Neutrophil (primary cell): ENCODE measurements around the gene TLCD3A.
A peak's percentile ranks its signal among the peaks of the same experiment; 100 is the strongest.

Experiments
- H3K27ac ChIP-seq: fragments of 200-600 bp; sonication (generic); 2 replicates; pipeline ENCODE4 v1.5.1; 2016; ENCODE audit warnings: mild to moderate bottlenecking, moderate library complexity
- H3K27me3 ChIP-seq: fragments of 200-600 bp; sonication (generic); 2 replicates; pipeline ENCODE4 v1.6.0; 2016; ENCODE audit warnings: mild to moderate bottlenecking
- H3K36me3 ChIP-seq: fragments of 200-600 bp; sonication (generic); 2 replicates; pipeline ENCODE4 v1.5.1; 2017
- H3K4me1 ChIP-seq, 2 experiments: fragments of 200-600 bp in 1 of 2; sonication (generic) in 1 of 2; 1 replicate in 1 of 2; 2 replicates in 1 of 2; pipeline versions ENCODE4 v1.5.1 to v1.6.1; 2013 to 2016; ENCODE audit warnings: low read depth in 1 of 2, low read length in 1 of 2, mild to moderate bottlenecking in 1 of 2, moderate library complexity in 1 of 2; ENCODE audit not compliant: control insufficient read depth in 1 of 2, insufficient read depth in 1 of 2
- H3K4me3 ChIP-seq, 2 experiments: fragments of 200-600 bp in 1 of 2; sonication (generic) in 1 of 2; 1 replicate in 1 of 2; 2 replicates in 1 of 2; pipeline ENCODE4 v1.5.1; 2013 to 2016; ENCODE audit warnings: low read depth in 1 of 2, low read length in 1 of 2, mild to moderate bottlenecking in 1 of 2, moderate library complexity in 1 of 2
- H3K9me3 ChIP-seq: fragments of 200-600 bp; sonication (generic); 2 replicates; pipeline ENCODE4 v1.5.1; 2016
- CTCF ChIP-seq: fragments of 200-600 bp; sonication (generic); IDR thresholded peaks from 2 replicates; pipeline ENCODE4 v1.5.1; 2016; ENCODE audit warnings: antibody characterized with exemption

Gene TLCD3A

GRCh38 chr17:740240-741017 lies 8.0 kb downstream of the TLCD3A start:
- no peaks in the 10 kb centered on the region for H3K27me3 ChIP-seq
- peaks cover 20 to 21% of the 10 kb centered on the region in 2 experiments for H3K4me1 ChIP-seq
- no peaks in the 10 kb centered on the region for H3K9me3 ChIP-seq
- peaks cover 11% of the 10 kb centered on the region for H3K36me3 ChIP-seq
- peak overlapping the region; percentile 50 to 55 for H3K4me3 ChIP-seq
- peak; percentile 12 for TF ChIP-seq CTCF
- peak overlapping the region; percentile 95 for H3K27ac ChIP-seq

DNA sequence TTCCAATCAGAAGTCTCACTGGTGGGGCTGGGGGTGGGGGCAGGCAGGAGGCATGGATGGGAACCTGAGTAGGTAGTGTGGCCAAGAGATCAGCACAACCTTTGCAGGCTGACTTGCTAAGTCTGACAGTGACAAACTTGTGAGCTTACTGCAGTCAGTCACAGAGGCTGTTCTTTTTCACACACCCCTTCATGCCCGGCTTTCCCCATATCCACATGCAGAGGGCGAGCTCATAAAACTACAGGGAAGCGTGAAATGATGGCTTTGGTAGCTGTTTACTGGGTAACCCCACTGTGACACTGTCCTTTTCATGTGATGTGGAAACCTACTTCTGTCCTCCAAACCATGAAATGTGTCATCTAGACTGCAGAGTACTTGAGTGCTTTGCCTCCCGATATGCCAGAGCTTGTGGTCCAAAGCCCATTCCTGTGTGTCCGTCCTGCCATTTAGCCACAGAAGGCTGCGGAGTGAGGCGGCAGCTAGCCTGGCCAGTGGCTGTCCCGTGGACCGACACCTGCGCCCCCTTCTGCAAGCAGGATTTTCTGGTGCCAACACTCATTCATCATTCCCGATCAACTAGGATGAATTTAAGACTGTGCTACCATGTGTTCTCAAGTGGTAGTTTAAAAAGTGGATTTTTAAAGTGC lies 9.9 kb downstream of the TLCD3A start:
- no peaks in the 10 kb centered on the region for H3K9me3 ChIP-seq
- no peak overlapping the region for H3K27ac ChIP-seq
- H3K36me3 ChIP-seq: peaks cover 29% of the 10 kb centered on the region
- TF ChIP-seq CTCF: no peak
- no peak overlapping the region for H3K4me3 ChIP-seq
- peaks cover 20 to 21% of the 10 kb centered on the region in 2 experiments for H3K4me1 ChIP-seq
- H3K27me3 ChIP-seq: no peaks in the 10 kb centered on the region

DNA sequence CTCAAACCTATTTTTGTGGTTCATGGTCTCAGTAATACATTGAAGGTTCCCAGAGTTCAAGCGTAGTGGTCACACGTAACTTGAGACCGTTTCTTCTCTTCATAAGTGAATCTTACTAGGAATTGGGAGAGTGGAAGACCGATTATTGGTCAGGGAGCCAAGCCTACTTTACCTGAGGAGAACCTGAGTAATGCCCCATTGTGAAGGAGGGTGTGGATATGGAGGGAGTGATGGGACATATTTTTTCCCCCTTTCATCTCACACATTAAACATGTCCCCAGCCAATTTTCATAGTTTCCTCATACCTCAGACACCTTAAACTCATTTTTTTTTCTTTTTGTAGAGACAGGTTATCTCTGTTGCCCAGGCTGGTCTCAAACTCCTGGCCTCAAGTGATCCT lies 10.7 kb downstream of the TLCD3A start:
- no peaks in the 10 kb centered on the region for H3K27me3 ChIP-seq
- H3K9me3 ChIP-seq: no peaks in the 10 kb centered on the region
- H3K27ac ChIP-seq: no peak overlapping the region
- no peak for TF ChIP-seq CTCF
- no peak overlapping the region for H3K4me3 ChIP-seq
- H3K36me3 ChIP-seq: peaks cover 36% of the 10 kb centered on the region
- peaks cover 20 to 21% of the 10 kb centered on the region in 2 experiments for H3K4me1 ChIP-seq

- Histone ChIP-seq H3K27me3 (no peaks in the 10 kb centered on the region), H3K36me3 (peaks cover 37% of the 10 kb centered on the region), H3K4me1 (peaks cover 14 to 15% of the 10 kb centered on the region in 2 experiments), H3K4me3 (no peak overlapping the region), H3K9me3 (no peaks in the 10 kb centered on the region), H3K27ac (no peak overlapping the region)
- TF ChIP-seq CTCF: no peak
Measured at GRCh38 chr17:744937-745336, 12.5 kb downstream of the TLCD3A start.

GRCh38 chr17:745406-745805 lies 13.0 kb downstream of the TLCD3A start:
- Histone ChIP-seq H3K4me1 (peaks cover 10 to 11% of the 10 kb centered on the region in 2 experiments), H3K4me3 (no peak overlapping the region), H3K27me3 (no peaks in the 10 kb centered on the region), H3K36me3 (peaks cover 37% of the 10 kb centered on the region), H3K9me3 (no peaks in the 10 kb centered on the region), H3K27ac (no peak overlapping the region)
- TF ChIP-seq CTCF: no peak
